ENCODE results near the gene ACE. TPM values are rescaled to one million over a fixed set of nuclear protein-coding genes. Genes with fewer than 3 reads are reported as not detected.

Gene ACE
- total and polyA plus RNA-seq, 4 experiments from 2014 or later: 1.8 to 56.7 (median 32.1) TPM

GRCh38 chr17:63447471-63448009 lies 29.3 kb upstream of the ACE start:
- Mint-ChIP-seq H3K36me3 (peaks cover 0 to 3% of the 10 kb centered on the region in 2 donors), H3K27me3 (peaks cover 0 to 3% of the 10 kb centered on the region in 2 donors), H3K9me3 (no peaks in the 10 kb centered on the region), H3K4me3 (peak overlapping the region; percentile 76 to 88 (median 82)), H3K27ac (peak overlapping the region; percentile 90 to 98 (median 95)), H3K4me1 (peaks cover 23 to 52% (median 39%) of the 10 kb centered on the region in 4 donors)
- DNase-seq: no peak
- intact Hi-C loops (cut with micrococcal nuclease): loop anchor here (1.0 to 5.0 kb wide), 3 partner anchors 8 to 165 kb away; partner anchors contain the start of gene ACE
- Histone ChIP-seq H3K4me3 (ENCODE audit: low read length in 2 of 2) (peak overlapping the region in 1 of 2 donors; percentile 67), H3K9me3 (ENCODE audit: control insufficient read depth in 1 of 2, low read length in 2 of 2) (no peaks in the 10 kb centered on the region), H3K36me3 (ENCODE audit: insufficient read depth, low read length) (no peaks in the 10 kb centered on the region), H3K27ac (ENCODE audit: low read depth, low read length) (peak overlapping the region; percentile 94), H3K4me1 (ENCODE audit: insufficient read depth, low read length) (peaks cover 42% of the 10 kb centered on the region), H3K27me3 (ENCODE audit: insufficient read depth, low read length) (no peaks in the 10 kb centered on the region)
- ChIA-PET POLR2A (ENCODE audit: partially characterized antibody) (interaction anchor here (1.4 to 6.9 kb wide), 11 partner anchors 7 to 326 kb away, joined by 3 to 77 read pairs (median 7); partner anchors contain the start of genes ACE, CCDC47, DDX42 and TACO1), CTCF (ENCODE audit: partially characterized antibody) (interaction anchor here (1.2 to 11.2 kb wide), 5 partner anchors 11 to 164 kb away, joined by 3 to 107 read pairs (median 86); partner anchors contain the start of gene ACE)

DNA sequence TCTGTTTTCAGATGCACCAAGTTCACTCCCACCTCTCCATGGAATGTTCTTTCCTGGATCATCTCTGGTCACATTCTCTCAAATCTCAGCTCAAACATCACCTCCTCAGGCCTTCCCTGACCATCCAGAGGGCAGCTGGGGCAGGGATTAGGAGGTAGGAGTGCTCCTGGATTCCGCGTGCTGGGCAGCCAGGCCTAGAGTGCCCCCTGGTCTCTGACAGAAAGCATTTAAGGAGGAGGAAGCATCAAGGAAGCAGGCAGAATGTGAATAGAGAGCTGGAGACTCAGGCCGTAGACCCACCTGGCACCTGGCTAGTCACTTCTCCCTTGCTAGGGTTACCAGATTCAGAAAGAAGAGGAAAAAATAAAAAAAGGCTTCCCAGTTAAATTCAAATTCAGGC lies 28.2 kb upstream of the ACE start:
- intact Hi-C loops (cut with micrococcal nuclease): loop anchor here (5.0 kb wide), 1 partner anchor 164 kb away; no protein-coding TSS in a partner anchor
- Mint-ChIP-seq H3K4me1 (peaks cover 19 to 45% (median 33%) of the 10 kb centered on the region in 4 donors), H3K9me3 (no peaks in the 10 kb centered on the region), H3K4me3 (peak overlapping the region in 4 of 8 donors; percentile 10 to 59 (median 44)), H3K27ac (peak overlapping the region; percentile 64 to 95 (median 88)), H3K36me3 (peaks cover 0 to 3% of the 10 kb centered on the region in 2 donors), H3K27me3 (peaks cover 0 to 3% of the 10 kb centered on the region in 2 donors)
- ChIA-PET CTCF (ENCODE audit: partially characterized antibody) (interaction anchor here (8.7 to 11.2 kb wide), 2 partner anchors 20 to 30 kb away, joined by 98 to 107 read pairs; partner anchors contain the start of gene ACE), POLR2A (ENCODE audit: partially characterized antibody) (interaction anchor here (1.4 to 6.7 kb wide), 2 partner anchors 8 to 29 kb away, joined by 6 to 77 read pairs; partner anchors contain the start of gene ACE)
- Histone ChIP-seq H3K27ac (ENCODE audit: low read depth, low read length) (no peak overlapping the region), H3K36me3 (ENCODE audit: insufficient read depth, low read length) (no peaks in the 10 kb centered on the region), H3K27me3 (ENCODE audit: insufficient read depth, low read length) (no peaks in the 10 kb centered on the region), H3K9me3 (ENCODE audit: control insufficient read depth in 1 of 2, low read length in 2 of 2) (no peaks in the 10 kb centered on the region), H3K4me1 (ENCODE audit: insufficient read depth, low read length) (peaks cover 33% of the 10 kb centered on the region), H3K4me3 (ENCODE audit: low read length in 2 of 2) (no peak overlapping the region)
- no peak for DNase-seq

DNA sequence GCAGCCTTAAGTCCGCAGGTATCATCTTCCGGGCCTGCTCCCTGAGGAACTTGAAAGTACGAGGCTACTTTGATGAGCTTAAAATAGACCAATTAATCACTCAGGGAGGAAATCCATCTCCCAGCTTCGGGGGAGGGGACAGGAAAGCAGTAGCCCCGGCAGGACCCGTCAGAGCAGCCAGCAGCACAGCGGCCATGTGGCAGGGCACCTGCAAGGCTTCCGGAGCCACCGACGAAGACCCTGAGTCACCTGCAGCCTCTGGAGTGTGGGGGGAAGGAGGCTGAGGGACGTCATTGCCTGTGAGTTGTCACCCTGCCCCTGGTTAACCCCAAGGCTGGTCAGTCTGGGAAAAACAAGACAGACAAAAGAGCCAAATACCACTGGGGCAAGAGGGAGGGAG lies 26.3 kb upstream of the ACE start:
- no peaks in the 10 kb centered on the region for H3K27me3 ChIP-seq (ENCODE audit: insufficient read depth, low read length)
- no peaks in the 10 kb centered on the region for H3K36me3 Mint-ChIP-seq
- intact Hi-C loops (cut with micrococcal nuclease): no loop called here
- H3K4me3 Mint-ChIP-seq: peak overlapping the region in 1 of 8 donors; percentile 35
- peaks cover 22% of the 10 kb centered on the region for H3K4me1 ChIP-seq (ENCODE audit: insufficient read depth, low read length)
- DNase-seq: no peak
- H3K27me3 Mint-ChIP-seq: peaks cover 0 to 2% of the 10 kb centered on the region in 2 donors
- ChIA-PET CTCF (ENCODE audit: partially characterized antibody) (no interaction called here), POLR2A (ENCODE audit: partially characterized antibody) (interaction anchor here (1.0 to 1.3 kb wide), 3 partner anchors 9 to 28 kb away, joined by 3 to 4 read pairs (median 4); no protein-coding TSS in a partner anchor)
- no peak overlapping the region for H3K27ac ChIP-seq (ENCODE audit: low read depth, low read length)
- peaks cover 12 to 30% (median 21%) of the 10 kb centered on the region in 4 donors for H3K4me1 Mint-ChIP-seq
- no peak overlapping the region for H3K4me3 ChIP-seq (ENCODE audit: low read length in 2 of 2)
- peak overlapping the region in 4 of 7 donors; percentile 8 to 75 (median 50) for H3K27ac Mint-ChIP-seq
- no peaks in the 10 kb centered on the region for H3K36me3 ChIP-seq (ENCODE audit: insufficient read depth, low read length)
- H3K9me3 ChIP-seq (ENCODE audit: control insufficient read depth in 1 of 2, low read length in 2 of 2): no peaks in the 10 kb centered on the region
- H3K9me3 Mint-ChIP-seq: no peaks in the 10 kb centered on the region

DNA sequence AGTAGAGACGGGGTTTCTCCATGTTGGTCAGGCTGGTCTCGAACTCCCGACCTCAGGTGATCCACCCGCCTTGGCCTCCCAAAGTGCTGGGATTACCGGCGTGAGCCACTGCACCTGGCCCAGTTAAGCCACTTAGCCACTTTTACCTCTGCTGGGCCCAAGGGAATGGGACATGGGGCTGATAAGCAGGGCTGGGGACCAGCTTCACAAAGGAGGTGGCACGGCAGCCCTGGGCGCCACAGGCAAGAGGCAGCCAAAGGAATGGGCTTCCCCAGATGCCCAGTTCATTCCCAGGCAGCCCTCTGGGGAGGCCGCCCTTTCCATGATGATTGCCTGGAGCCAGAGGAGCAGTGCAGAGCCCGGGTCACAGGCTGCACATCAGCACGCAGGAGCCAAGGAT lies 25.7 kb upstream of the ACE start:
- CTCF ChIA-PET (ENCODE audit: partially characterized antibody): interaction anchor here (1.5 kb wide), 1 partner anchor 26 kb away, joined by 4 read pairs; no protein-coding TSS in a partner anchor

DNA sequence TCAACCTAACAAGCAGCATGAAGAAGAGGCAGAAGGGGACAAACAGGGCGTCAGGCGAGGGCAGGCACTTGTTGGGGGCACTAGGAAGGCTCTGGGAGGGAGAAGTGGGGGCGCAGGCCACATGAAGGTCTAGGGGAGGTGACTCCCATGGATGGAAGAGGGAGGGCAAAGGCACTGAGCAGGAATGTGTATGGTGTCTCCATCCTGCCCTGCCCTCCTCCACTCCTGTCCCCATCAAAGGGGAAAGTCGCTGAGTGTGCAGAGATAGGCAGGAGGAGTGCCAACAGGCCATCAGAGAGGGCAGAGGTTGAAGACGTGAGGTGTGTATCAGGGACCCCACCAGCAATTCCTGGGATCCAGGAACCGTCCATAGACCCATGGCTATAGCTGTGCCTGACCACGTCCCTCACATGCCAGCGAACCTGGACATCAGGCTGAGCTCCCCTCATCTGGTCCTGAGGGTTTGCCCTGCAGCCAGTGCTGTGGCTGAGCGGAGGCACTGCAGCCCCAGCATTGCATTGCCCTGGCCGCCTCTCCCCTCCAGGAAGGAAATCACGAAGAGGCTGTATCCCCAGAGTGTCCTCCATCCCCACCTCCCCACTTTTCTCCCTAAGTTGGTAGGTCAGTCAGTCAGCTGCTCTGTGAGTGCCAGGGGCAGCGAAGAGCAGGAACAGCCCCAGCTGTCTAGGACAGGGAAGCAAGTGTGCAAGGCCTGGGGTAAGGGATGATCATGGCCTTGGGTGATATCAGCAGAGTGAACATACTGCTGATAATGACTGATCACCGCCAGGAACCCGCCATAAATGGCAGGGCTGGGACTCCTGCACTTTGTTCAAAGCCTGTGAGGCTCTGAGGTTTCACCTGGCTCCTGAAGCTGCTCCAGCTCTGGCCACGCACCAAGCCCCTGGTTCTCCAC lies 24.6 kb upstream of the ACE start:
- Mint-ChIP-seq H3K27ac (peak overlapping the region in 2 of 7 donors; percentile 18 to 83), H3K36me3 (no peaks in the 10 kb centered on the region), H3K27me3 (peaks cover 0 to 2% of the 10 kb centered on the region in 2 donors), H3K4me1 (peaks cover 10 to 27% (median 16%) of the 10 kb centered on the region in 4 donors), H3K9me3 (no peaks in the 10 kb centered on the region), H3K4me3 (no peak overlapping the region)
- Histone ChIP-seq H3K9me3 (ENCODE audit: control insufficient read depth in 1 of 2, low read length in 2 of 2) (no peaks in the 10 kb centered on the region), H3K4me3 (ENCODE audit: low read length in 2 of 2) (no peak overlapping the region), H3K4me1 (ENCODE audit: insufficient read depth, low read length) (peaks cover 15% of the 10 kb centered on the region), H3K27ac (ENCODE audit: low read depth, low read length) (no peak overlapping the region), H3K27me3 (ENCODE audit: insufficient read depth, low read length) (no peaks in the 10 kb centered on the region), H3K36me3 (ENCODE audit: insufficient read depth, low read length) (no peaks in the 10 kb centered on the region)
- ChIA-PET POLR2A (ENCODE audit: partially characterized antibody) (interaction anchor here (1.1 to 1.2 kb wide), 2 partner anchors 25 to 169 kb away, joined by 3 to 5 read pairs; partner anchors contain the start of genes ACE and MAP3K3), CTCF (ENCODE audit: partially characterized antibody) (interaction anchor here (1.5 to 1.6 kb wide), 2 partner anchors 26 to 27 kb away, joined by 4 to 5 read pairs; no protein-coding TSS in a partner anchor)
- intact Hi-C loops (cut with micrococcal nuclease): no loop called here
- DNase-seq: no peak

More for the DNA sequence above, 25.7 kb upstream of the ACE start:
- H3K27me3 ChIP-seq (ENCODE audit: insufficient read depth, low read length): no peaks in the 10 kb centered on the region
- H3K9me3 ChIP-seq (ENCODE audit: control insufficient read depth in 1 of 2, low read length in 2 of 2): no peaks in the 10 kb centered on the region
- no peaks in the 10 kb centered on the region for H3K36me3 ChIP-seq (ENCODE audit: insufficient read depth, low read length)
- no peak overlapping the region for H3K4me3 ChIP-seq (ENCODE audit: low read length in 2 of 2)
- H3K9me3 Mint-ChIP-seq: no peaks in the 10 kb centered on the region
- no peak overlapping the region for H3K27ac ChIP-seq (ENCODE audit: low read depth, low read length)
- H3K4me1 ChIP-seq (ENCODE audit: insufficient read depth, low read length): peaks cover 22% of the 10 kb centered on the region
- peaks cover 12 to 30% (median 20%) of the 10 kb centered on the region in 4 donors for H3K4me1 Mint-ChIP-seq
- no peak overlapping the region for H3K27ac Mint-ChIP-seq
- intact Hi-C loops (cut with micrococcal nuclease): no loop called here
- peaks cover 0 to 2% of the 10 kb centered on the region in 2 donors for H3K27me3 Mint-ChIP-seq
- no peaks in the 10 kb centered on the region for H3K36me3 Mint-ChIP-seq
- POLR2A ChIA-PET (ENCODE audit: partially characterized antibody): interaction anchor here (1.2 kb wide), 1 partner anchor 27 kb away, joined by 4 read pairs; no protein-coding TSS in a partner anchor
- DNase-seq: no peak
- no peak overlapping the region for H3K4me3 Mint-ChIP-seq

GRCh38 chr17:63452962-63453551 lies 23.8 kb upstream of the ACE start:
- H3K27ac Mint-ChIP-seq: no peak overlapping the region
- Histone ChIP-seq H3K27ac (ENCODE audit: low read depth, low read length) (no peak overlapping the region), H3K27me3 (ENCODE audit: insufficient read depth, low read length) (no peaks in the 10 kb centered on the region), H3K4me1 (ENCODE audit: insufficient read depth, low read length) (peaks cover 8% of the 10 kb centered on the region), H3K9me3 (ENCODE audit: control insufficient read depth in 1 of 2, low read length in 2 of 2) (no peaks in the 10 kb centered on the region), H3K36me3 (ENCODE audit: insufficient read depth, low read length) (no peaks in the 10 kb centered on the region), H3K4me3 (ENCODE audit: low read length in 2 of 2) (no peak overlapping the region)
- H3K27me3 Mint-ChIP-seq: peaks cover 2% of the 10 kb centered on the region in 2 donors
- ChIA-PET POLR2A (ENCODE audit: partially characterized antibody) (interaction anchor here (1.1 to 1.2 kb wide), 2 partner anchors 24 to 169 kb away, joined by 3 to 5 read pairs; partner anchors contain the start of genes ACE and MAP3K3), CTCF (ENCODE audit: partially characterized antibody) (interaction anchor here (0.8 to 1.6 kb wide), 4 partner anchors 9 to 27 kb away, joined by 3 to 5 read pairs (median 3); no protein-coding TSS in a partner anchor)
- intact Hi-C loops (cut with micrococcal nuclease): no loop called here
- peaks cover 8 to 19% (median 14%) of the 10 kb centered on the region in 4 donors for H3K4me1 Mint-ChIP-seq
- no peaks in the 10 kb centered on the region for H3K9me3 Mint-ChIP-seq
- no peak for DNase-seq
- no peaks in the 10 kb centered on the region for H3K36me3 Mint-ChIP-seq
- no peak overlapping the region for H3K4me3 Mint-ChIP-seq
